Stimulated activated CD8-positive, alpha-beta memory T cell treated with anti-CD3 and anti-CD28 coated beads, Interleukin-4, amount 100 ng/mL, for 24 hours (primary cell): ENCODE measurements around the gene PAM16.
"Not testable (repeated sequence)": the region's sequence is repeated elsewhere in the genome, so short reads cannot be mapped to it uniquely, and the experiment has no call there.

Experiments used
- DNase-seq: peaks from one replicate; pipeline ENCODE4 v3.0.0-alpha.2; 2020; ENCODE audit warnings: low read depth

The PAM16 gene

DNA sequence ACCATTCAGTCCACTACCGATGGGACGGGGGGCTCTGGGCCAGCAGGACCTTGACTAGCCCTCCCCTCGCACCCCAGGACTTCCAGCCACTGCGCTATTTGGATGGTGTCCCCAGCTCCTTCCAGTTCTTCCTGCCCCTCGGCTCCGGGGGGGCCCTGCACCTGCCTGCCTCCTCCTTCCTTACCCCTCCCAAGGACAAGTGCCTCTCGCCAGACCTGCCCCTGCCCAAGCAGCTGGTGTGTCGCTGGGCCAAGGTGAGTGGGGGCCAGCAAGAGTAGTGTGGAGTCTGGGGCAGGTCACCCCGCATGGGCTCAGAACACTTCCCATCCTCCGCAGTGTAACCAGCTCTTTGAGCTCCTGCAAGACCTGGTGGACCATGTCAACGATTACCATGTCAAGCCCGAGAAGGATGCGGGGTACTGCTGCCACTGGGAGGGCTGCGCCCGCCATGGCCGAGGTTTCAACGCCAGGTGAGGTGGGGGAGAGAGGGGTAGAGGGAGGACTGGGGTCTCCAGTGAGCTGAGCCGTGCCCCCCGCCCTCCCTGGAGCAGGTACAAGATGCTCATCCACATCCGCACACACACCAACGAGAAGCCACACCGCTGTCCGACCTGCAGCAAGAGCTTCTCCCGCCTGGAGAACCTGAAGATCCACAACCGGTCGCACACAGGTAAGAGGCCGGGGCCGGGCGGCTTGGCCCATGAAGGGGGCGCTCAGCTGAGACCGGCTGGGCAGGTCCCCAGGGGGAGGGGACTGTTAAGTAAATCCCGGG lies 16.2 kb downstream of the PAM16 start:
- DNase-seq: no peak

DNA sequence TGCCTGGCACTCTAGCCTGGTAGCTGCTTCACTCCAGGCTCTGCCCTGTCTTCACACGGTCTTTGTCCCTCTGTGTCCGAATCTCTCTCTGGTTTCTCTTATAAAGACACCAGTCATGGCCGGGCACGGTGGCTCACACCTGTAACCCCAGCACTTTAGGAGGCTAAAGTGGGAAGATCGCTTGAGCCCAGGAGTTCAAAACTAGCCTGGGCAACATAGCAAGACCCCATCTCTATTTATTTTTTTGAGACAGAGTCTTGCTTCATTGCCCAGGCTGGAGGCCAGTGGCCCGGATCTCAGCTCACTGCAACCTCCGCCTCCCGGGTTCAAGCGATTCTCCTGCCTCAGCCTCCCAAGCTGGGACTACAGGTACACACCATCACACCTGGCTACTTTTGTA lies 17.4 kb downstream of the PAM16 start:
- DNase-seq: not testable (repeated sequence)

DNA sequence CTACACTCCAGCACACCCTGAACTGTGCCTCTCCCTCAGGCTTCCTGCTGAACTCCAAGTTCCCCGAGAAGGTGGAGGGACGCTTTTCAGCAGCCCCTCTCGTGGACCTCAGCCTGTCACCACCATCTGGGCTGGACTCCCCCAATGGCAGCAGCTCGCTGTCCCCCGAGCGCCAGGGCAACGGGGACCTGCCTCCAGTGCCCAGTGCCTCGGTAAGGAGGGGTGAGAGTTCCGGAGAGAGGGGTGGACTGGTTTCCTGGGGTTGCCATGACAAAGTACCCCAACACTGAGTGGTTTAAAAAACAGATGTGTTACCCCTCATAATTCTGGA lies 17.8 kb downstream of the PAM16 start:
- no peak for DNase-seq

GRCh38 chr16:4332623-4333307 lies 18.4 kb downstream of the PAM16 start:
- DNase-seq: no peak

DNA sequence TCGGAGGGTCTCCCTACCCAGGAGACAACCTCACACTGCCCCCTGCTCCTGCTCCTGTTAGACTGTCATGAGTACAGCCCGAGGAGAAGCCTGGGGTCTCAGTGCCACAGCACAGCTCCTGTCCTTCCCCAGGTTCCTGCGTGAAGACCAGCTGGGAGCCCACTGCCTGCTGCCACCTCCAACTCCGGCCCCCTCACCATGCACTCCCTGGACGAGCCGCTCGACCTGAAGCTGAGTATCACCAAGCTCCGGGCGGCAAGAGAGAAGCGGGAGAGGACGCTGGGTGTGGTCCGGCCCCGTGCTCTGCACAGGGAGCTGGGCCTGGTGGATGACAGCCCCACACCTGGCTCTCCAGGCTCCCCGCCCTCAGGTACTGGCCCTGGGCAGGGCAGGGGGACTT lies 19.0 kb downstream of the PAM16 start:
- DNase-seq: no peak

GRCh38 chr16:4330277-4330874 lies 20.7 kb downstream of the PAM16 start:
- DNase-seq: peak; percentile 59

DNA sequence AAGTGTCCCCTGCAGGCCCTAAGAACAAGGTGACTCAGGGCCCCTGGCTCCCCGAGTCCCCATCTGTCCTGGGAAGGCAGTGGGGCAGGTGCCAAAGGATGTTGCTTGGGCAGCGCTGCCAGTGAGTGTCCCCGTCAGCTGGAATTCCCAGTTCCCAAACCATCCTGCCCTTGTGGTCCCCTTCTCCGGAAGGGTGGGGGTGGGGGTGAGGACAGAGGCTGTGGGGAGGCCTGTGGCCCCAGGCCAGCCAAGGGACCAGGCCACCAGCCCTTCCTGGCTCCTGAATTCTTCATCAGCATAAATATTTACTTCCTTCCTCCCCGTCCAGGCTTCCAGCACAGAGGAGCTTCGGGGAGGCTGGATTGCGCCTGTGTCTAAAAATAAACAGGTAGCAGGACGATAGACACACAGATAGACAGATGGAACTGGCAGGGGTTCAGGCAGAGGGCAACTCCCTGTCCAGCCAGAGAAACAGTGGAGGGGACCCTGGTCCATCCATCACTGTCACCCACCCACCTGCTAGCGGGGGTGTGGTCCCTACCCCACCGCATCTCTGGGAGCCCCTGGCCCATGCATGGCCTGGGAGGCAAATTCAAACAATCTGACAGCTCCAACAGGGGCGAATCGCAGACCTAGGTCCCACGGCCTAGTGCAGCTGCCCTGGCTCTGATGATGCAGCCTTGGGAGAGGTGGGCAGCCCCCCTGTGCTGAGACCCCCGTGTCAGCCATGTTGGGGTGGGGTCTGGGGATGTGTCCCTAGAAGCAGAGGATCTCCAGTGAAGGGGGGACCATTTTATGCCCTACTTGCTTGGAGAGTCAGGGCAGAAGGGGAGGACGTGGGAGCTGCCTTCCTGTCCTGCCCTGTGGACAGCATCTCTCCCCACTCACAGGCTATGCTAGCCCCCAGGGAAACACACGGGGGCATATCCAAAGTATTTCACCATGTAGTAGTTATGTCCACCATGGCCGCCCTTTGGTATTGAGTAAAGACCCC lies 22.0 kb downstream of the PAM16 start:
- DNase-seq: no peak

DNA sequence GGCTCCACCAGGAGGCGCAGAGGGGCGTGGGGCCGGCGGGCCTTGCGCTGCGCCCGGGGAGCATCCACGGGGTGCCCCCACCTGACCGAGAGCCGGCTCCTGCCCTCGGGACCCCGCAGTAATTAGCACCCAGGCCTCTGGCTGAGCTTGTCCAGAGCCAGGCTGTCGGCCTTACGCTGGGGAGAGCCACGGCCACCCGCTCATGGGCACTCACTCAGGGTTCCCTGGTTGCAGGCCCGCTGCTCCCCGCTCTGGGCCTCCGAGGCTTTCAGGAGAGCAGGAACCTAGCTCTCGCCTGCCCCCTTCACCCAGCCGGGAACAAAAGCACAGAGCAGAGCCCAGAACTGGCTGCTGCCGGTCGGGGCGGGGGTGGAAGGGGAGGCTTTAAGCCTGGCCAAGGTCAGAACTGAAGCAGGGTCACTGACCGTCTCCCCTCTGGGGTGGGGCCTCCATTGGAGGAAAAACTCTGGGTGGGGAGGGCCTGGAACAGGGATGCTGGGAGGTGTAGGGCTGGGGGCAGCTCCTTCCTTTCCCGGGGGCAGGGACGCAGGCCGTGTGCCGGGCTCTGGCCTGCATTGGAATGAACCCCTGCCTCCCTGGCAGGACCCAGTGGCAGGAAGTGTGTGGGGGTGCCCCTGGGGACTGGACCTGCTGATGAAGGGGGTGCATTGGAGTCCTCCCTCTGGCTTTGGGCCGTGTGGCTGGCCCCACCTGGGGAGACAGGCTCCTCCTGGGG lies 22.9 kb downstream of the PAM16 start:
- no peak for DNase-seq

DNA sequence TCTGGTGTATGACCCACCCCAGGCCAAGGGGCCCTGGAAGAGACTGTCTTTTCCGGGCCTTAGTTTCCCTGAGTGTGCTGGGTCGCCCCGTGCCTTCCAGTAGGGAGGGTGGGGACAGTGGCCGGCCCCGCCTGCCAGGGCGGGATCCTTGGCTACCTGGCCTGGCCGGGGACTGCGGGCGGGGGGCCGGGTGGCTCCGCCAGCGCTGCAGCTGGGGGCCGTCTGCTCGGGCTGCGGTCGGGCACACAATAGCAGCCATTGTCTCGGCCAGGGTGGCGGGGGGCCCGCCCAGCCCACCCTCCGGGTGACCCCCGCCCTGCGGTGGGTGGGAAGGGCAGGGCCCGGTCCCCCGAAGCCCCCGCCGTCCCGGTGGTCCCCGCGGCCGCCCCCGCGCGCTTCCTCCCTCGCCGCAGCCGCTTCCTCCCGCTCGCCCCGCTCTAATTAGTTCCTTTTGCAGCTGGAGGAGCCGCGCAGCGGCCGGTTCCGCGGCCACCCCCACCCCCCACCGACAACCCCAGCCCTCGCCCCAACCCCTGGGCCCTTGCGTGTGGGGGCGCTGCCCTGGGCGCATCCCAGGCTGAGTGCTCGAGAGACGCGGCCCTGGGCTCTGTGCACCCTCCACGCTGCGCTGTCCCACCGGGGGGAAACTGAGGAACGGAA lies 23.6 kb downstream of the PAM16 start:
- DNase-seq: no peak

- DNase-seq: no peak
Measured at GRCh38 chr16:4325253-4325758, 25.8 kb downstream of the PAM16 start.

DNA sequence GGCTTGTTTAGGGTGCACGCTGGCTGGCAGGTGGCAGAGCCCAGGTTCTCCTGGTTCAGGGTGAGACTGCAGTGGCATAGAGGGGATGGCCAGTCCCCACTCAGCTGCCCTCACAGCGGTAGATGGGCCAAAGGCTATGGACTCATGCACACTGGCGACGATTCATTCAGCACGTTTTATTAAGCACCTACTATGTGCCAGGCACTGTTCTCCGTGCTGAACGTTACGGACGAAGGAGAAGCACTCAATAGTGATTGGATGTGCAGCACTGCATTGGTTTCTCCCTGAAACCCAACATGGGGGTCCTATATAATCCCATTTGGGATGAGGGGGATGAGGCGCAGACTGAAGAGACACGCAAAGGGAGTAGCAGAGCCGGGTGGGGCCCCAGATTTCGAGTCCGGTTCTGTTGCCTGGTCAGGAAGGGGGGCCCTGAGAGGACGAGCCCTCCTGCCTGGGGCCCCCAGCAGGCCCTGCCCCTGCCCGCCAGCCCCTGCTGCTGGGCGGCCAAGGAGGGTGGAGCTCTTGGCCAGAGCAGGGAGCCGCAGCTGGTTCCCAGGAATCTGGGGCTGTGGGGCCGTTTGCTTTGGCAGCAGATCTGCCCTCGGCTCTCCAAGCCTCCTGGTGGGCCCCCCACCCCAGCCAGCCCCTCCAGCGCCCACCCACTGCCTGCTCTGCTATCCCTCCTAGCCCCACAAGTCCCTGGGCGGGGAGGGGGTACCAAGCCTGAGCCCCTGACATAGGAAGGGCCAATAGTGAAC lies 26.4 kb downstream of the PAM16 start:
- no peak for DNase-seq

- DNase-seq: no peak
Measured at GRCh38 chr16:4323845-4324488, 27.2 kb downstream of the PAM16 start.

DNA sequence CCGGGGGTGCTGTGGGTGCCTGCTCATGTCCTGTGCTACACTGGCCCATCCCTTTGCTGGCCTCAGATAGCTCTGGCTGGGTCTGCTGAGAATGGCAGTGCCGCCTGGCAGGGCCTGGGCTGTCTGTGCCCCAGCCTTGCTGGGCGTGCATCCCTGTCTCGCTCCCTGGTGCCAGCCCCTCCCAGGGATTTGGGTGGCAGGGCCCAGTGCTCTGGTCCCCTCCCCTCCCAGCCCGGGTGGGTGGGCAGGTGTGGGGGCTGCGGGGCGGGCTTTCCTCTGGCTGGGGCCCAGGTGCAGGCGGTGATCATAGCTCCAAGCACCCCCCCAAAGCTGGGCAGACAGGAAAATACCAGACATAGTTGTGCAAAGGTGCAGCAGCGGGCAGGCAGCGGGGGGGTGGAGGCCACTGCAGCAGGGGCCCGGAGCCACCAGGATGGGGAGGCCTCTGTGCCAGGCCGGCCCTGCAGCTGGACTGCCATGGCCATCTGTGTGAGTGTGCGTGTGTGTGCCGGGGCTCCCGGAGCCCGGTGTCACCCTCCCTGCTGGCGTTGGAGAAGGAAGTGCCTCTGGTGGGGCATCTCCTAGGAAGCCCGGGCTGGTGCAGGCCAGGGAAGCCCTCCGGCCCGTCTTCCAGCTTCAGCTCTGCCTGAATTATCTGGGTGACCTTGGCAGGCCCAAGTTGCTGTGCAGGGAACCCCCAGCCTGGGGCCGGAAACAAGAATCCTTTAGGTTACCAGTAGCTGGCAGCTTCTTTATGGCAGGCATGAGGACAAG lies 27.9 kb downstream of the PAM16 start:
- DNase-seq: no peak

GRCh38 chr16:4322121-4323052 lies 28.7 kb downstream of the PAM16 start:
- no peak for DNase-seq

- no peak for DNase-seq
Measured at GRCh38 chr16:4321286-4322120, 29.6 kb downstream of the PAM16 start.

DNA sequence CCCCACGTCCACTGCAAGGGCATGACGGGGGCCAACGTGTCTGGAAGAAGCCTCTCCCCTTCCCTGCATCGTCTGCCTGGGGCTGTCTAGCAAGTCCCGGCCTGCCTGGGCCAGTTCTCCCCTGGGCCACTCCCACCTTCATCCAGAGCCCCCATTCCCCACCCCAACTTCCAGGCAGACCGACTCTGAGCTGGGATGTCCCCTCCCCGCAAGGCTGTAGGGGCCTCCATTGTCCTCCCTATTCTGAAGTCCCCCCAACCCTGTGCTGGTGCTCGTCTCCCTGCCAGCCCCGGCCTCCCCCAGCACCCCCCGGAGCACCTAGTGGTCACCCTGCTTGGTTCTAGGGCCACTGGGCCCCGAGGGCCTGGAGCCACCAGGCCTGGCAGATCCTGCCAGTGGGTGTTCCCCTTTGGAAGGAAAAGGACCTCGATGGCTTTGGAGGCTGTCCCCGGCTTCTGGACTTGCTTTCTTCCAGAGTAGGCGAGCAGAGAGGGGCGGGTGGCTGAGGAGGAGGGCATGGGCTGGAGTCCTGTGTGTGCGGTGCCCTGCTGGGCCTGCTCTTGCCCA lies 30.5 kb downstream of the PAM16 start:
- DNase-seq: no peak
